Neutrophil (primary cell): ENCODE results near the gene IDH3G.

Experiments
- H3K27ac ChIP-seq: fragments of 200-600 bp; sonication (generic); 2 replicates; pipeline ENCODE4 v1.5.1; 2016; ENCODE audit warnings: mild to moderate bottlenecking, moderate library complexity
- H3K27me3 ChIP-seq: fragments of 200-600 bp; sonication (generic); 2 replicates; pipeline ENCODE4 v1.6.0; 2016; ENCODE audit warnings: mild to moderate bottlenecking
- H3K36me3 ChIP-seq: fragments of 200-600 bp; sonication (generic); 2 replicates; pipeline ENCODE4 v1.5.1; 2017
- H3K4me1 ChIP-seq, 2 experiments: fragments of 200-600 bp in 1 of 2; sonication (generic) in 1 of 2; 1 replicate in 1 of 2; 2 replicates in 1 of 2; pipeline versions ENCODE4 v1.5.1 to v1.6.1; 2013 to 2016; ENCODE audit warnings: low read depth in 1 of 2, low read length in 1 of 2, mild to moderate bottlenecking in 1 of 2, moderate library complexity in 1 of 2; ENCODE audit not compliant: control insufficient read depth in 1 of 2, insufficient read depth in 1 of 2
- H3K4me3 ChIP-seq, 2 experiments: fragments of 200-600 bp in 1 of 2; sonication (generic) in 1 of 2; 1 replicate in 1 of 2; 2 replicates in 1 of 2; pipeline ENCODE4 v1.5.1; 2013 to 2016; ENCODE audit warnings: low read depth in 1 of 2, low read length in 1 of 2, mild to moderate bottlenecking in 1 of 2, moderate library complexity in 1 of 2
- H3K9me3 ChIP-seq: fragments of 200-600 bp; sonication (generic); 2 replicates; pipeline ENCODE4 v1.5.1; 2016
- TF ChIP-seq, protein P1 (sequence below): fragments of 200-600 bp; sonication (generic); IDR thresholded peaks from 2 replicates; pipeline ENCODE4 v1.5.1; 2016; ENCODE audit warnings: antibody characterized with exemption

The IDH3G gene

DNA sequence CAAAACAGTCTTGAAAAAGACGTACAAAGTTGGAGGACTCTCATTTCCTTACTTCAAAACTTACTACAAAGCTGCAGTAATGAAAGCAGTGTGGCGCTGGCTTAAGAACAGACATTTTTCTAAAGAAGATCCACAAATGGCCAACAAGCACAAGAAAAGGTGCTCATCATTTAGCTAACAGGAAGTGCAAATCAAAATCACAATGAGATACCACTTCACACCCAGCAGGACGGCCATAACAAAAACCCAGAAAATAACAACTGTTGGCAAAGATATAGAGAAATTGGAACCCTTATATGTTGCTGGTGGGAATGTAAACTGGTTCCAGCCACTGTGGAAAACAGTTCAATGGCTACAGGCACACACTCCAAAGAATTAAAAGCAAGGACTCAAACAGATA is 32.8 kb upstream of the IDH3G start:
- H3K27me3 ChIP-seq, result peaks cover 93% of the 10 kb centered on the region
- no peaks in the 10 kb centered on the region for H3K36me3 ChIP-seq
- H3K4me1 ChIP-seq, result no peaks in the 10 kb centered on the region
- TF ChIP-seq, protein P1, sequence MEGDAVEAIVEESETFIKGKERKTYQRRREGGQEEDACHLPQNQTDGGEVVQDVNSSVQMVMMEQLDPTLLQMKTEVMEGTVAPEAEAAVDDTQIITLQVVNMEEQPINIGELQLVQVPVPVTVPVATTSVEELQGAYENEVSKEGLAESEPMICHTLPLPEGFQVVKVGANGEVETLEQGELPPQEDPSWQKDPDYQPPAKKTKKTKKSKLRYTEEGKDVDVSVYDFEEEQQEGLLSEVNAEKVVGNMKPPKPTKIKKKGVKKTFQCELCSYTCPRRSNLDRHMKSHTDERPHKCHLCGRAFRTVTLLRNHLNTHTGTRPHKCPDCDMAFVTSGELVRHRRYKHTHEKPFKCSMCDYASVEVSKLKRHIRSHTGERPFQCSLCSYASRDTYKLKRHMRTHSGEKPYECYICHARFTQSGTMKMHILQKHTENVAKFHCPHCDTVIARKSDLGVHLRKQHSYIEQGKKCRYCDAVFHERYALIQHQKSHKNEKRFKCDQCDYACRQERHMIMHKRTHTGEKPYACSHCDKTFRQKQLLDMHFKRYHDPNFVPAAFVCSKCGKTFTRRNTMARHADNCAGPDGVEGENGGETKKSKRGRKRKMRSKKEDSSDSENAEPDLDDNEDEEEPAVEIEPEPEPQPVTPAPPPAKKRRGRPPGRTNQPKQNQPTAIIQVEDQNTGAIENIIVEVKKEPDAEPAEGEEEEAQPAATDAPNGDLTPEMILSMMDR, result no peak
- H3K9me3 ChIP-seq, result no peaks in the 10 kb centered on the region
- H3K27ac ChIP-seq, result no peak overlapping the region
- no peak overlapping the region for H3K4me3 ChIP-seq

DNA sequence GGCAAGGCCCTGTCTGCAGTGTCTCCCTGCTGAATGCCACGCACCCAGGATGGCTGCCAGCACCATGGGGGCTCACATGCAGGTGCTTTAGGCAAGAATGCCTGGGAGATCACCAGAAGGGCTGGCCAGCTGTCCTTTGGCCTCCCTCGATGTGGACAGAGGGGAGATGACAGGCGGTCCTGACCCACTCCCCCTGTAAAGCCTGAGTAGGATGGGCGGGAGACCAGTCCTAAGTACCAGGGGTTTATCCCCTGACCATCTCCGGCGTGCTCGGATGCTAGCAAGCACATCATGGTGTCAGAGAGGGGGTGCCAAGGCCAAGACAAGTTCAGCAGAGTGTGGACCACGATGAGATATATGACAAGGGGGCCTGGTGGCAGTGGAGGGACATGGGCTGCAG is 30.9 kb upstream of the IDH3G start:
- TF ChIP-seq, protein P1, result no peak

DNA sequence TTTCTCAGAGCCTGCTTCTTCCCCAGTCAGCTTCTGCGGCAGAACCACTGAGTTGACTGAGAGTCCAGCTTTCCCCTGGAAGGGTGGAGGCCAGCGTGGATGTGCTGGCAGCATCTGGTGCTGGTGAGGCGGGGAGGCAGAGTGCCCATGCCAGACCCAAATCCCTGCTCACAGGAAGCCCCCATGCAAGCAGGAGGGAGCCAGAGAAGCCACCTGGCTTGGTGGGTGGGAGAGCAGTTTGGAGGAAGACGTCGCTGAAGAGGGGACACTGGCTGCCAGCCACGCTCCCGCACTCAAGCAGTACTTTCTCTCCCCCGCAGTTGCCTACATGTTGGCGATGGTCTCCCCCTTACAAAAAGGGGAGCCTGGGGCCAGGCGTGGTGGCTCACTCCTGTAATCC is 30.2 kb upstream of the IDH3G start:
- TF ChIP-seq, protein P1, result no peak
- H3K27me3 ChIP-seq, result peaks cover 97% of the 10 kb centered on the region

More for the DNA sequence above, 30.9 kb upstream of the IDH3G start:
- peaks cover 97% of the 10 kb centered on the region for H3K27me3 ChIP-seq
- H3K27ac ChIP-seq, result no peak overlapping the region
- H3K4me3 ChIP-seq, result no peak overlapping the region
- H3K36me3 ChIP-seq, result no peaks in the 10 kb centered on the region
- no peaks in the 10 kb centered on the region for H3K9me3 ChIP-seq
- no peaks in the 10 kb centered on the region for H3K4me1 ChIP-seq

DNA sequence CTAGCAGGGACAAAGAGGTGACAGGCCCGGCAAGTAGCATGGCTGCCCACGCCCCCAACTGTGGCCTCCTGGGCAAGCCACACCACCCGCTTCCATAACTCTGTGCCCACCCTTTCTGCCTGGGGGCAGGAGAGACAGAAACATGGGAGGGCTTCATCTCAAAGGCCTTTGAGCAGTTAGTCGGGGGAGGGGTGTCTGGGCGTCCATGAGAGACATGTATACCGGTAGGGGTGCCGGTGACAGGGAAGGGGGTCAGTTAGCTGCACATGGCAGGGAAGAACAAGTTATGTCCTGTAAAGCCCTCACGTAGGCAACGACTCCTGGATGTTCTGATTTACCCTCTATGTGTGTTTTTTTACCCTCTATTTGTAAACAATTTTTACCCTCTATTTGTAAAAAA is 26.9 kb upstream of the IDH3G start:
- H3K27ac ChIP-seq, result no peak overlapping the region
- H3K9me3 ChIP-seq, result no peaks in the 10 kb centered on the region
- no peaks in the 10 kb centered on the region for H3K36me3 ChIP-seq
- TF ChIP-seq, protein P1, result no peak
- H3K27me3 ChIP-seq, result peaks cover 95% of the 10 kb centered on the region
- H3K4me1 ChIP-seq, result no peaks in the 10 kb centered on the region
- no peak overlapping the region for H3K4me3 ChIP-seq

More for the DNA sequence above, 30.2 kb upstream of the IDH3G start:
- Histone ChIP-seq H3K4me3 (no peak overlapping the region), H3K4me1 (no peaks in the 10 kb centered on the region), H3K9me3 (no peaks in the 10 kb centered on the region), H3K36me3 (no peaks in the 10 kb centered on the region), H3K27ac (no peak overlapping the region)

DNA sequence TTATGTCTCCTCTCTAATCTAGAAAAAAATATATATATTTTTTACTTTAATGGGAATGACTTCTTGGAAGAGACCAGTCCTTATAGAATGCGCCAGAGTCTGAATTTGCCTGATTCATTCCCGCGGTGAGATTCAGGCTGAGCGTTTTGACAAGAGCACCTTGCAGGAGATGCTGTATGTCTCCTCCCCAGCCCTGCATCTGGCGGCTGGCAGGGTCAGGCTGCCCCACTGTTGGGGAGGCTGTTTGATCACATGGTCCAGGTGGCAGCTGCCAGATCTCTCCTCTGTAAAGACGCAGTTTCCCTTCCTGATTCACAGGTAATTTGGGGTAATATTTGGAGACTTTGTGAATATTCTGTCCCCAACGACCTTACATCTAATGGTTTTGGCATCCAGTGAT is 26.4 kb upstream of the IDH3G start:
- no peak overlapping the region for H3K4me3 ChIP-seq
- no peaks in the 10 kb centered on the region for H3K9me3 ChIP-seq
- TF ChIP-seq, protein P1, result no peak
- peaks cover 90% of the 10 kb centered on the region for H3K27me3 ChIP-seq
- no peaks in the 10 kb centered on the region for H3K4me1 ChIP-seq
- H3K36me3 ChIP-seq, result no peaks in the 10 kb centered on the region
- H3K27ac ChIP-seq, result no peak overlapping the region
